Measurements from ENCODE around the gene SINHCAF. TPM values are rescaled to one million over a fixed set of nuclear protein-coding genes. Genes with fewer than 3 reads are reported as not detected.
"Not testable (repeated sequence)": the region's sequence is repeated elsewhere in the genome, so short reads cannot be mapped to it uniquely, and the experiment has no call there.

Gene SINHCAF
- total and polyA plus RNA-seq, 4 donors: 2.3 to 10.3 (median 4.9) TPM

GRCh38 chr12:31259136-31259886 lies 66.6 kb downstream of the SINHCAF start (continued):
- no peak for TF ChIP-seq REST (IDR thresholded peaks at IDR 0.05)
- TF ChIP-seq MAX (IDR thresholded peaks at IDR 0.05): no peak

- H3K9me3 ChIP-seq (ENCODE audit: control insufficient read depth in 4 of 4, low read length in 3 of 4): no peaks in the 10 kb centered on the region
- no peak for DNase-seq (ENCODE audit: low spot score)
- H3K36me3 ChIP-seq (ENCODE audit: control insufficient read depth in 4 of 4, insufficient read depth in 3 of 4, low read depth in 1 of 4, low read length in 3 of 4): no peaks in the 10 kb centered on the region
- no peaks in the 10 kb centered on the region for H3K4me1 ChIP-seq (ENCODE audit: control insufficient read depth in 4 of 4, insufficient read depth in 4 of 4, low read length in 3 of 4)
- no peak overlapping the region for H3K27ac ChIP-seq (ENCODE audit: low read depth in 1 of 2, low read length in 2 of 2)
- no peak overlapping the region for H3K4me3 ChIP-seq (ENCODE audit: low read depth in 1 of 3, low read length in 3 of 3)
- peaks cover 0 to 2% (median 0%) of the 10 kb centered on the region in 4 donors for H3K27me3 ChIP-seq (ENCODE audit: control insufficient read depth in 4 of 4, insufficient read depth in 4 of 4, low read length in 3 of 4)
- TF ChIP-seq MAX (IDR thresholded peaks at IDR 0.05) (no peak), HNF4A (conservative IDR thresholded peaks at IDR 0.05) (no peak), RAD21 (IDR thresholded peaks at IDR 0.05) (no peak), ATF3 (IDR thresholded peaks at IDR 0.05) (no peak), EGR1 (IDR thresholded peaks at IDR 0.05; ENCODE audit: low read depth in 2 of 2) (no peak), ZBTB33 (IDR thresholded peaks at IDR 0.05) (no peak), FOXA2 (IDR thresholded peaks at IDR 0.05) (no peak), YY1 (IDR thresholded peaks at IDR 0.05) (no peak)
- H3K9ac ChIP-seq (ENCODE audit: low read depth in 1 of 2, low read length in 2 of 2): no peak overlapping the region
- 75% methylated on average over 6 of the region's 6 CpGs for WGBS
Measured at GRCh38 chr12:31257784-31258183, 68.2 kb downstream of the SINHCAF start.

GRCh38 chr12:31251707-31252611 lies 74.0 kb downstream of the SINHCAF start:
- H3K9ac ChIP-seq (ENCODE audit: low read depth in 1 of 2, low read length in 2 of 2); H3K36me3 ChIP-seq (ENCODE audit: control insufficient read depth in 4 of 4, insufficient read depth in 3 of 4, low read depth in 1 of 4, low read length in 3 of 4); H3K27me3 ChIP-seq (ENCODE audit: control insufficient read depth in 4 of 4, insufficient read depth in 4 of 4, low read length in 3 of 4); DNase-seq (ENCODE audit: low spot score); H3K4me1 ChIP-seq (ENCODE audit: control insufficient read depth in 4 of 4, insufficient read depth in 4 of 4, low read length in 3 of 4); H3K27ac ChIP-seq (ENCODE audit: low read depth in 1 of 2, low read length in 2 of 2); H3K9me3 ChIP-seq (ENCODE audit: control insufficient read depth in 4 of 4, low read length in 3 of 4): not testable (repeated sequence)
- peak in 1 of 2 donors; percentile 13 for TF ChIP-seq RAD21 (IDR thresholded peaks at IDR 0.05)
- WGBS: 60% methylated on average over 34 of the region's 34 CpGs
- H3K4me3 ChIP-seq (ENCODE audit: low read depth in 1 of 3, low read length in 3 of 3): peak overlapping the region in 1 of 3 donors; percentile 15

All from liver (tissue), 9 donors.